GM18520 (cell line): Measurements from ENCODE around the gene RBM19.

Experiments
- ATAC-seq: cut with Tn5 transposase; IDR thresholded peaks from one replicate; pipeline ENCODE4 v1.9.1; 2021; ENCODE audit not compliant: unreplicated experiment

The RBM19 gene

DNA sequence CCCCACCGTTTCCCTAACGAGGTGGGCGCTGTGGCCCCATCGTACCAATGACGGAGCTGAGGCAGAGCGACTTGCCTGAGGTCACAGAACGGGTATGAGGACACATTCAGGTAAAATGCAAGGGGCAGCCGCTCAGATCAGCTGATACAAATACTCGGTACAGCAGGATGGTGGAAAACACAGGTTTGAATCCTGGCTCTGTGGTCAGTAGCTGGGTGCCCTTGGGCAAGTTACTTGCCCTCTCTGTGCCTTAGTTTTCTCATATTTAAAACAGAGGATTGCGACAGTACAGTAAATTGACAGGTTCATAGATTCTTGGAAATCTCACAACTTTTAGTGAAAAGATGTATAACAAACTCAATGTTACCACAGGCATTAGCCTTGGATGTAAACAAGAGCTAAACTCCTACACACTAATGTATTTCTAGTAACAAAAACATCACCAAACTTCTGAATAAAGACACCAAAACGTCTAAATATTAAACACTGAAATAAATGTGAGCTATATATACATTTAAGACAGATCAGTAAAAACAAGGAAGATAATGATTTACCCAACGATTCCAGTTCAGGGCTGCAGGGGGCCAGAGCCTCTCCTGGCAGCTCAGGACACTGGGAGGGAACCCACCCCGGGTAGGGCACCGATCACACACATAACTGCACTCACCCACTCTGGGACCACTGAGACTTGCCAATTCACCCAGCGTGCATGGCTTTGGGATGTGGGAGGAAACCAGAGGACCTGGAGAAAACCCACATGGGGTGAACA lies 128.4 kb downstream of the RBM19 start:
- no peak for ATAC-seq

DNA sequence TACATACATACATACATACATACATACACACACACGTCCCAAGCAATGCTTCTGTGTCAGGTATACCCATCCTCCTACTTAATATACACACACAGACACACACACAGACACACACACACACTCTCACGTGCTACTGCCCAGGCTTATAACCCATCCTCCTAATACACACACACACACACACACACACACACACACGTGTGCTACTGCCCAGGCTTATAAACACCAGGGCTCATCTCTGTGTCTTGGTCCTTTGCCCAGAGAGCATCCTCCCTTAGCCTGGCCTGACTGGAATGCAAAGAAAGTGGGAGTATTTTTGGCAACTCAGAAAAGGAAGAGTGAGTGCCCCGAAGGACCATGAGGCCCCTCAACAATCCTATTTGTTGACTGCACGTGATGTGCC lies 129.0 kb downstream of the RBM19 start:
- no peak for ATAC-seq

- no peak for ATAC-seq
These were observed 130.2 kb downstream of the RBM19 start for GRCh38 chr12:113835896-113836295.

DNA sequence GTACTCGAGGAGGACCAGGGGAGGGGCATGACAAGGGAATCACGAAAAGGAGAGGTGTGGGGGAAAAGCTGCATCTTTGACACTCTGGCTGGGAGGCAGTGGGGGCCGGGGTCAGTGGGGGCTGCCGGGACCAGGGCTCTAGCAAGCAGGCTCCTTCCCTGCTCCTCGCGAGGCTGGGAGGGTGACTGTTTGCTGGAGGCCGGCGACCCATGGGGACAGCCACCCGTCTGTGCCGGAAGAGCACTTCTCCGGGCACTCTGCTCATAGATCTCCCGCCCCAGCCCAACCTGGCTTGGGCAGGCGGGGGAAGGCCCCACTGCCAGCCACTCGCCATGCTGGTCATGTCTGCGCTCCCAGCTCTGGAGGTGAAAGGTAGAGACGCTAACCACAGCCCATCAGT lies 130.7 kb downstream of the RBM19 start:
- no peak for ATAC-seq

- no peak for ATAC-seq
These were observed 132.7 kb downstream of the RBM19 start for GRCh38 chr12:113833422-113833821.

DNA sequence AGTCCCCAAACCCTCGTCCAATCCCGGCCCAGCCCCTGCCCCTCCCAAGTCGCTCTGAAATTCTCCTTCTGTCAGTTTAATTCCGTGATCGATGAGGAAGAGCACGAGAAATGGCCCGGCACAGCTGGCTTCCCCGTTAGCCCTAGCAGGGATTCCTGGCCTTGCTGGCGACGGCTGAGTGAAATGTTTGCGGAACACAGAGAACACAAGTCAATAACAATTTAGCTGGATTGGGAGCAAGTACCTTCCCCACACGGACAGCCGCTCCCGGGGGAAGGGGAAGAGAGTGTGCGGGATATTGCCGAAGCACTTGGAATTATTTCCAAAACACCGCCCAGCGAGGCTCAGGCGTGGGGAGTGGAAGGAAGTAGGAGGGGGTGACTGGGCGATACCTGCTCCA lies 134.6 kb downstream of the RBM19 start:
- no peak for ATAC-seq

GRCh38 chr12:113831016-113831415 lies 135.1 kb downstream of the RBM19 start:
- ATAC-seq = no peak

DNA sequence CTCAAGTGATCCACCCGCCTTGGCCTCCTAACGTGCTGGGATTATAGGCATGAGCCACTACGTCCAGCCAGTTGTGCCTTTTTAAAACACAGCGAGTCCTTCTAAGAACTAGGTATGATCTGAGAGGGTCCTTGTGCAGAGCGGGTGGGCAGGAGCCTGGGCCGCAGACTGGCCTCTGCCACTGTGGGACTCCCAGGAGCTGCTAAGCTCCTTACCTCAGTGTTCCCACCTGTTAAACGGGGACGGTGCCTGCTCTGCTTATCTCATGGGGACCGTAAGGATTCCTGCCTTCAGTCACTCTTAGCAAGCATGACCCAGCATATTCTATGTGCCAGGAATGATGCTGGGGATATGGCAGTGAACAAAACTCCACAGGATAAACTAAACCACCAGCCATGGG lies 136.9 kb downstream of the RBM19 start:
- no peak for ATAC-seq

GRCh38 chr12:113827539-113828114 lies 138.5 kb downstream of the RBM19 start:
- no peak for ATAC-seq

- ATAC-seq = no peak
These were observed 139.2 kb downstream of the RBM19 start for GRCh38 chr12:113826805-113827538.

GRCh38 chr12:113825705-113826104 lies 140.4 kb downstream of the RBM19 start:
- no peak for ATAC-seq

DNA sequence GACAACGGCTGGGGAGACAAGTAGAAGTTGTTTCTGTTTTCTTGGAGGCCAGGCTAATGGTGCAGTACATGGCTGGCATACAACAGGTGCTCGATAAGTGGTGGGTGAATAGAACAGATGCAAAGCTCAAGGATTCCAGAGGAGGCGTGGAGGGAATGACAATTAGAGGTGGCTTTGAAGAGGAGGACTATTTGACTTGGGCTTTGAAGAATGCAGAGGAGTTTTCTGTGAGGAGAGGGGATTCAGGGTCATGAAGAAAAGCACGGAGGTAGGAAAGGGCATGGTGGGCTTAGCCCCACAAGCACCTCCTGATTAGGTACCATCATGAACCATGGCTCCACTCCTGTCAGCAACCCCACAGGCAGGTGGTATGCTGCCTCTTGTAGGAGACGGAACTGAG lies 142.3 kb downstream of the RBM19 start:
- ATAC-seq = no peak

DNA sequence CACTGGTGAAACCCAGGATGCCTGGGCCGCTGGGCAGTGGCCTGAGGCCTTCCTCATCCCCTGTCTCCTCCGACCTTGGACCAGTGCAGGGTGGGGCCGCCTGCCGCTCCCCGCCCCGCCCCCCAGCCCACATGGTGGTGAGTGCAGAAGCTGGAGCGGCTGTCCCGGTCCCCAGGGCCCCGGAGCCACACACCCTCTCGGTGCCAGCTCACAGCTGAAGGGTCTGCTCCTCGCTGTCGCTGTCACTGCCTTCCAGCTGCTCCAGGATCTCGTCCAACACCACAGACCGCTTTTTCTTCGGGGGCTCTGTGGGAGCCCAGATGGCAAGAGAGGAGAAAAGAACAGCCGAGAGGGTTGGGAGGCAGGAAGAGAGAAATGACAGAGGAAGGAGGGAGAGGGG lies 143.1 kb downstream of the RBM19 start:
- no peak for ATAC-seq

DNA sequence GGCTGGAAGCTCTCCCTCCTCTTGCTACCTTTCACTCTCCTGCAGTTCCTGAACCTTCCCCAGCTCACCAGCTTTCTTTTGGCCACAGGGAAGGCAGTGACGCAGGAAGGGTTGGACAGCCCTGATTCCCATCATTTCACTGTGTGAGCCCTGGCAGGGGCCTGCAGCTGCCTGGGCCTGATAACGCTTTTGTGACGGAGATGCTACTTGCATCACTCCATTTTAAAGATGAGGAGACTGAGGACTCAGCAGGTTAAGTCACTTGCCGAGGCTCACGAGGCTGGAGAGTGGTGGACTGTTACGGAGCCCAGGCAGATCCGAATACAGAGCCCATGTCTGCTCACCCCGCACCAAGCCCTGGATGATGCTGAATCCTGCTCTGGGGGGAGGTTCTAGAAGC lies 145.3 kb downstream of the RBM19 start:
- ATAC-seq = no peak

- ATAC-seq = no peak
These were observed 145.8 kb downstream of the RBM19 start for GRCh38 chr12:113820309-113820708.

- ATAC-seq = no peak
These were observed 146.6 kb downstream of the RBM19 start for GRCh38 chr12:113819495-113819894.

DNA sequence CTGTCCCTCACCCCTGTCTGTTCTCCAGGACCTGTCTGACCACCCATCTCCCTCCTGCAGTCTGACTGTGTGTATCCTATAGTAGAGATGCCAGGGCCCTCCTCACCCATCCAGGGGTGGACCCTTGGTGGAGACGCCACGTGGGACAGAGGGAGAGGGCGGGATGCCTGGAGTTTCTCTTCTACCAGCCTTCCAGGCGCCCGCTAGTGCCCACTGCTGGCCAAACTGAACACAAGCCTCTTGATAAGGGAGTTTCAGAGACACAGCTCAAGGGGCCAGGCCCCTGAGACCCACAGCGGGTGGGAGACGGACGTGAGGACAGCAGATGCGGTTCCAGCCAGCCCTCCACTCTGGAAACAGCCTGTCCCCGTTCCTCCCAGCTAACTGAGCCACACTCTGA lies 147.3 kb downstream of the RBM19 start:
- no peak for ATAC-seq

DNA sequence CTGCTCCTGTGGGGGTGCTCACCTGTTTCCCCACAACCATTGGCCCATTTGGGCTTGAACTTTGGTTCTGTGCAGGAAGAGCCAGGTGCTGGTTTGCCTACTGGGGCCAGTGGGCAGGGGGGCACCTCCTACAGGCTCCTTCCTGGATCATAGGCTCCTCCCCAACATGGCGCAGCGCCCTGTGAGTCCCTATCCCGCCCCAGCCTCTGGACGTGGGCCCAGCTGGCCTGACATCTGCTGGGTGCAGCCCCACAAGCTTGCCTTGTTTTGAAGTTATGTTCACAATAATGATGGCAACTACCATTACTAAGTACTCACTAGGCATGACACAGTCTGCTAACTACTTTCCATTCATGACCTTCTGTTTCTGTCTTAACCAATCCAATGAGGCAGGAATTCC lies 147.8 kb downstream of the RBM19 start:
- no peak for ATAC-seq

GRCh38 chr12:113816866-113817265 lies 149.3 kb downstream of the RBM19 start:
- ATAC-seq = no peak

DNA sequence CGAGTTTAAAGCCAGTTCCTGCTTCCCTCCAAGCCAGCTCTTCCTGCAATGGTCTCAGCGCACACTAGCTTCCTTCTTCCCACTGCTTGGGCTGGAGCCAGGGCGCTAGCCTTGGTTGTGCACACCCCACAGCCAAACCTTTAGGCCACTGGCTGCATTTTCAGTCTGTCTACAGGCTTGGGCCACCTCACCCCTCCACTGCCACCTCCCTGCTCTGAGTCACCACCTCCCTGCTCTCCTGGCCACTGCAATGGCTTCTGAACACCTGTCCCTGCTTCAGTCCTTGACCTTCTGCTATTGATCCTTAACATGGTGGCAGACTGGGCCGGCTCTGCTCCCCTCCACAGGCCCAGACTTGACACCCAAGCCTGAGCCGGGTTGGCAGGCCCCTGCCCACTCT lies 151.1 kb downstream of the RBM19 start:
- ATAC-seq = no peak

- no peak for ATAC-seq
These were observed 152.9 kb downstream of the RBM19 start for GRCh38 chr12:113813229-113813541.

DNA sequence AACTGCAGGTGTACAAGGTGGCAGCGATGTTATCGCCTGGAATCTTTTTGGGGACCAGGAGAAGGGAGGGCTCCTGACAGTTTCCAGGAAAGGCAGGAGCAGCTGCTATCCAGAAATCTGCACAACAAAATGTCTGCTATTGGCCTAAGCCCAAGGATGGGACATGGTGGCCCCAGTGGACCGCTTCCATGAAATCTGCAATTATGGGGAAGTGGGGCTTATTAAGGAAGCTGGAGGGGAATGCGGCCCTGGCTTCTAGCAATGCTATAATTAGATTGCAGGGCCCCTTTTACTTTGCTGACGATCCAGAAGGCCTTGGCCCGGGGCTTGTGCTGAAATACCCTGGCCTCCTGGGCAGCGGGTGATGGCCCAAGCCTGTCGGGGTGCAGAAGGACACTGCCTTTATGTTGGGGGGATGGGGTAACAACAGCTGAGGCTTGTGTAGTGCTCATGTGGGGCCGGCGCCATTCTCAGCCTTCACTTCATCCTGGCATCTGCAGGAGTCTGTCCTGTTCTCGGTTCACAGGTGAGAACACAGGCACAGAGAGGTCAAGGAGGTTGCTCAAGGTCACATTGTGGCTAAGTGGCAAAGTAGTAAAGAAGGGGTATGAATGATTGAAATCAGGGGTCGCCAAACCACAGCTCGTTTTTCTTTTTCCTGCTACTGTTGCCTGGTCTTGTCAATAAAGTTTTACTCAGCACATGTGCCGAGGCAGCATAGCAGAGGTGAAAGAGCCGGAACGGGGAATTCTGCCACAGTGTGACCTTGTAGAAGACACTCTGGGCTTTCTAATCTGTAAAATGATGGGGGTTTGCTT lies 153.5 kb downstream of the RBM19 start:
- ATAC-seq = no peak
